Measurements from ENCODE around the gene RERG.

DNA sequence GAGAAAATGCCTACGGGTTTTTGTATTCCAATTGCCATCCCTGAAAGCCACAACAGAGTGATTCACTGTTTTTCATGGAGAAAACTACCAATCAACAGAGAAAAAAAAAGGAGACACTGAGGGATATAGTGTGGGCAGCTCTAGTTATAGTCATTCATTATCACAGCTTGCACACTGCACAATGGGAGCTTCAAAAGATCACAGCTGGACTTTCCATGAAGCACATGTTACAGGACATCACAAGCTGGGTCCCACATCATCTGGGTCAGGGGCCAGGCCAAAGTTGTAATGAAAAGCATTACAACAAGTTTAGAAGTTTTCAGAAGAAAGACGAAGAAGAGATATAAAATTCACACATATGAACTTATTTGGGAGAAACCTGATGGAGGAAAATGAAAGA is 41.5 kb downstream of the RERG start:
- TF ChIP-seq, protein P1, sequence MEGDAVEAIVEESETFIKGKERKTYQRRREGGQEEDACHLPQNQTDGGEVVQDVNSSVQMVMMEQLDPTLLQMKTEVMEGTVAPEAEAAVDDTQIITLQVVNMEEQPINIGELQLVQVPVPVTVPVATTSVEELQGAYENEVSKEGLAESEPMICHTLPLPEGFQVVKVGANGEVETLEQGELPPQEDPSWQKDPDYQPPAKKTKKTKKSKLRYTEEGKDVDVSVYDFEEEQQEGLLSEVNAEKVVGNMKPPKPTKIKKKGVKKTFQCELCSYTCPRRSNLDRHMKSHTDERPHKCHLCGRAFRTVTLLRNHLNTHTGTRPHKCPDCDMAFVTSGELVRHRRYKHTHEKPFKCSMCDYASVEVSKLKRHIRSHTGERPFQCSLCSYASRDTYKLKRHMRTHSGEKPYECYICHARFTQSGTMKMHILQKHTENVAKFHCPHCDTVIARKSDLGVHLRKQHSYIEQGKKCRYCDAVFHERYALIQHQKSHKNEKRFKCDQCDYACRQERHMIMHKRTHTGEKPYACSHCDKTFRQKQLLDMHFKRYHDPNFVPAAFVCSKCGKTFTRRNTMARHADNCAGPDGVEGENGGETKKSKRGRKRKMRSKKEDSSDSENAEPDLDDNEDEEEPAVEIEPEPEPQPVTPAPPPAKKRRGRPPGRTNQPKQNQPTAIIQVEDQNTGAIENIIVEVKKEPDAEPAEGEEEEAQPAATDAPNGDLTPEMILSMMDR (IDR thresholded peaks at IDR 0.05; ENCODE audit: insufficient read depth, low read length, poor library complexity, severe bottlenecking): no peak
- no peak for TF ChIP-seq EZH2phosphoT487 (conservative IDR thresholded peaks at IDR 0.05; ENCODE audit: low read length)

All from SU-DHL-6 (cell line).